HepG2 (cell line): Measurements from ENCODE around the gene DPCD. TPM values are rescaled to one million over a fixed set of nuclear protein-coding genes. Genes with fewer than 3 reads are reported as not detected.

Experiments
- ATAC-seq: fragments of 200-7000 bp; cut with Tn5 transposase; 3 replicates; pipeline ENCODE4 v1.9.1; 2020; ENCODE audit warnings: mild to moderate bottlenecking, moderate library complexity
- BruUV-seq: library from RNA; stranded (reverse); fragments of 400-500 nt; replicated peaks from 2 replicates; lab custom pipeline; 2021; lab: Mats Ljungman, UMichigan
- CTCF ChIA-PET: fragments of 300-600 bp; formaldehyde crosslinking; extraction: SDS; loops from one replicate; lab custom pipeline; 2021; ENCODE audit warnings: low total read pairs, inconsistent platforms, low intra/inter-chr PET ratio; lab: Yijun Ruan, JAX
- POLR2A ChIA-PET: fragments of 350-600 bp; sonication (Branson Sonifier 250); formaldehyde crosslinking; loops from one replicate; lab custom pipeline; 2020; ENCODE audit warnings: antibody characterized with exemption, inconsistent platforms; lab: Yijun Ruan, JAX
- DNase-seq: peaks from one replicate; pipeline ENCODE4 v3.0.0-alpha.2; 2015; ENCODE audit warnings: low spot score
- FAIRE-seq: peaks from 3 replicates; lab custom pipeline; 2011; peaks lifted over from hg19 to GRCh38; lab: Jason Lieb, UNC
- H2AFZ ChIP-seq: one replicate; pipeline ENCODE4 v1.6.1; 2011; ENCODE audit warnings: low read length, inconsistent platforms
- H3K27ac ChIP-seq: fragments of 300-600 bp; 3 replicates; pipeline ENCODE4 v1.8.0; 2011; ENCODE audit warnings: mixed run types, mild to moderate bottlenecking, mixed read lengths, low read length, inconsistent platforms; ENCODE audit not compliant: insufficient read depth; ENCODE audit errors: extremely low read length
- H3K27me3 ChIP-seq, 2 experiments: fragments of 200-600 bp in 1 of 2; 2 replicates in 1 of 2; 3 replicates in 1 of 2; pipeline versions ENCODE4 v1.6.0 to v1.8.0; 2011; ENCODE audit warnings: low read length in 2 of 2, mild to moderate bottlenecking in 2 of 2, moderate library complexity in 2 of 2, inconsistent platforms in 1 of 2; ENCODE audit not compliant: insufficient read depth in 2 of 2, control insufficient read depth in 1 of 2
- H3K36me3 ChIP-seq, 2 experiments: fragments of 200-600 bp in 1 of 2; replicated peaks in 1 of 2; 2 replicates in 1 of 2; 3 replicates in 1 of 2; pipeline versions ENCODE4 v1.5.1 to v1.8.0; 2011; ENCODE audit warnings: low read length in 2 of 2, inconsistent platforms in 1 of 2; ENCODE audit not compliant: insufficient read depth in 2 of 2, control insufficient read depth in 1 of 2
- H3K4me1 ChIP-seq: 2 replicates; pipeline ENCODE4 v1.5.1; 2012; ENCODE audit warnings: low read length, inconsistent platforms; ENCODE audit not compliant: insufficient read depth
- H3K4me2 ChIP-seq: 2 replicates; pipeline ENCODE4 v1.6.0; 2011; ENCODE audit warnings: low read depth, low read length, inconsistent platforms
- H3K4me3 ChIP-seq, 3 experiments: fragments of 200-600 bp in 1 of 3; sonication (generic), shearing (Covaris generic) in 1 of 3; replicated peaks in 1 of 3; 2 replicates each; pipeline ENCODE4 v1.5.1; 2011 to 2016; ENCODE audit warnings: low read length in 3 of 3, inconsistent platforms in 2 of 3, low read depth in 2 of 3, mild to moderate bottlenecking in 2 of 3, control low read depth in 1 of 3, mixed read lengths in 1 of 3; ENCODE audit not compliant: insufficient read depth in 1 of 3
- H3K79me2 ChIP-seq: one replicate; pipeline ENCODE4 v1.6.1; 2011; ENCODE audit warnings: low read length, inconsistent platforms; ENCODE audit not compliant: insufficient read depth
- H3K9ac ChIP-seq: 2 replicates; pipeline ENCODE4 v1.6.0; 2011; ENCODE audit warnings: mild to moderate bottlenecking, low read depth, low read length, inconsistent platforms; ENCODE audit not compliant: insufficient read depth
- H3K9me3 ChIP-seq: 2 replicates; pipeline ENCODE4 v1.5.1; 2012; ENCODE audit warnings: mild to moderate bottlenecking, low read length
- H4K20me1 ChIP-seq: 2 replicates; pipeline ENCODE4 v1.6.0; 2011; ENCODE audit warnings: inconsistent platforms, mild to moderate bottlenecking, low read length, moderate library complexity; ENCODE audit not compliant: insufficient read depth
- CREB1 ChIP-seq, 2 experiments: fragments of 450-650 bp in 1 of 2; IDR thresholded peaks; 2 replicates each; pipeline ENCODE4 v1.6.1; 2016 to 2017; ENCODE audit warnings: control low read depth in 1 of 2, mild to moderate bottlenecking in 1 of 2, missing compliant biosample characterization in 1 of 2, missing genetic modification characterization in 1 of 2
- FOSL1 ChIP-seq: sonication (generic); formaldehyde crosslinking; IDR thresholded peaks from 2 replicates; pipeline ENCODE4 v1.9.0; 2021; ENCODE audit warnings: missing genetic modification reagents, borderline replicate concordance
- KDM1A ChIP-seq: IDR thresholded peaks from 2 replicates; pipeline ENCODE4 v1.6.1; 2016; ENCODE audit warnings: missing compliant biosample characterization
- KDM6A ChIP-seq: IDR thresholded peaks from 2 replicates; pipeline ENCODE4 v1.6.1; 2016; ENCODE audit warnings: low read depth
- PITX1 ChIP-seq: sonication (generic); formaldehyde crosslinking; IDR thresholded peaks from 2 replicates; pipeline ENCODE4 v1.5.1; 2020; ENCODE audit warnings: mild to moderate bottlenecking, missing genetic modification reagents
- POLR2G ChIP-seq: fragments of 200-400 bp; formaldehyde crosslinking; IDR thresholded peaks from 2 replicates; pipeline ENCODE4 v1.6.1; 2018; ENCODE audit warnings: mild to moderate bottlenecking, low read depth, low read length, moderate library complexity
- RBFOX2 ChIP-seq: fragments of 200-400 bp; formaldehyde crosslinking; IDR thresholded peaks from 2 replicates; pipeline ENCODE4 v1.6.1; 2017; ENCODE audit warnings: low read depth, mild to moderate bottlenecking, low read length
- ZNF24 ChIP-seq: fragments of 450-650 bp; IDR thresholded peaks from 2 replicates; pipeline ENCODE4 v1.6.1; 2017; ENCODE audit warnings: antibody characterized with exemption, mild to moderate bottlenecking
- ZNF44 ChIP-seq: sonication (generic); formaldehyde crosslinking; IDR thresholded peaks from 2 replicates; pipeline ENCODE4 v1.5.1; 2020; ENCODE audit warnings: mild to moderate bottlenecking, missing genetic modification reagents
- ZNF570 ChIP-seq: sonication (generic); formaldehyde crosslinking; IDR thresholded peaks from 2 replicates; pipeline ENCODE4 v1.4.0; 2020; ENCODE audit warnings: mild to moderate bottlenecking, missing genetic modification reagents, borderline replicate concordance
- ZNF607 ChIP-seq: sonication (generic); formaldehyde crosslinking; IDR thresholded peaks from 2 replicates; pipeline ENCODE4 v1.5.1; 2020; ENCODE audit warnings: missing genetic modification reagents, mild to moderate bottlenecking, borderline replicate concordance
- ZNF841 ChIP-seq: sonication (generic); formaldehyde crosslinking; IDR thresholded peaks from 2 replicates; pipeline ENCODE4 v1.8.1; 2023; ENCODE audit warnings: missing genetic modification reagents, borderline replicate concordance
- WGBS: methylation state at CpG from one replicate; pipeline ENCODE4 v1.1.6; 2017; ENCODE audit warnings: low lambda C conversion rate; 5-methylcytosine and 5-hydroxymethylcytosine counted together
- in situ Hi-C: cut with HindIII; loops from 2 replicates; pipeline ENCODE4 v1.10.0; 2017; ENCODE audit warnings: low pct_unique_long_range_greater_than_20kb; ENCODE audit not compliant: extremely low pct_ligation_motif_present
- intact Hi-C: fragments of 100-400 bp; cut with micrococcal nuclease; formaldehyde crosslinking; loops from one replicate; pipeline ENCODE4 v1.10.0; 2022; ENCODE audit not compliant: unreplicated experiment
- polyA plus RNA-seq, 8 experiments: library from polyadenylated mRNA; depleted of rRNA in 3 of 8; stranded (reverse) in 7 of 8; unstranded in 1 of 8; fragments of >200 nt; fragmentation: Illumina TruSeq in 4 of 8; extraction: Trizol in 4 of 8; gene quantifications; 2 replicates each; pipeline versions ENCODE4 v1.2.1 to v1.2.3, GENCODE V29; 2011 to 2016; ENCODE audit warnings: low read depth in 4 of 8, missing spikeins in 1 of 8, mixed read lengths in 1 of 8; ENCODE audit not compliant: insufficient read depth in 1 of 8
- total RNA-seq, 5 experiments: library from RNA; depleted of rRNA; stranded (reverse); fragments of >200 nt; fragmentation: Illumina TruSeq; extraction: Trizol; gene quantifications; 2 replicates each; pipeline ENCODE4 v1.2.3, GENCODE V29; 2016; ENCODE audit warnings: low read depth in 1 of 5
- TF ChIP-seq, protein P1 (sequence below): sonication (generic); formaldehyde crosslinking; IDR thresholded peaks from one replicate; pipeline ENCODE4 v1.5.1; 2020; ENCODE audit warnings: mild to moderate bottlenecking, missing genetic modification reagents; ENCODE audit errors: not compliant biosample characterization
- TF ChIP-seq, protein P2 (sequence below): sonication (generic); formaldehyde crosslinking; IDR thresholded peaks from 2 replicates; pipeline ENCODE4 v1.4.0; 2020; ENCODE audit warnings: missing genetic modification reagents
- TF ChIP-seq, protein P3 (sequence below): sonication (generic); formaldehyde crosslinking; IDR thresholded peaks from 2 replicates; pipeline ENCODE4 v1.9.0; 2022; ENCODE audit warnings: low read depth, missing genetic modification reagents

Gene DPCD
- total and polyA plus RNA-seq, 2 of the 13 experiments (the other 11 are each of a cell fraction or from before 2014, with no cell fraction given) = 25.2 to 27.0 TPM

DNA sequence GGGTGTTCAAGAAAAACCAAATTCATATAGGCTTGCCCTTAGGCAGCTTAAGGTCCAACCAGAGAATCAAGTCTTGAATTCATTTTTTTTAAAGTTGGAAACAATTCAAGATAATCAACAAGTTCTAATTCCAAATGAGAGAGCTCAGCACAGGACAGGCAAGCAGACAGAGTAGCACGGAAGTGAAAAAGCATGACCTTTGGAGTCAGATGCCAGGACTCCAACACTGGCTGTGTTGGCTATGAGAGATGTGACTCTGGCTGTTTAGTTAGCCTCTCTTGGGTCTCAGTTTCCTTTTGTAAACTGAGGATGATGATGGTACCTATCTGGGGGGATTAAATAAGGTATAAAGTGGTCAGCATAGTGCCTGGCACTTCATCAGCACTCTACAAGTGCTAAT, 57.5 kb downstream of the DPCD start:
- Histone ChIP-seq H3K27me3 (no peaks in the 10 kb centered on the region), H4K20me1 (no peaks in the 10 kb centered on the region), H3K4me2 (no peak overlapping the region), H3K36me3 (peaks cover 2 to 25% of the 10 kb centered on the region in 2 experiments; a peak in 3 of 5 replicates), H3K79me2 (no peaks in the 10 kb centered on the region), H3K9ac (no peak overlapping the region), H3K27ac (no peak overlapping the region), H2AFZ (no peak overlapping the region), H3K4me1 (no peaks in the 10 kb centered on the region), H3K4me3 (no peak overlapping the region), H3K9me3 (no peaks in the 10 kb centered on the region)
- no TSS peak for BruUV-seq
- ATAC-seq = no peak
- no peak for DNase-seq
- intact Hi-C loops (no loop called here), in situ Hi-C loops (no loop called here)
- POLR2A ChIA-PET = no interaction called here
- 88% methylated on average over 1 of the region's 1 CpG for WGBS
- no peak for FAIRE-seq
- CTCF ChIA-PET = no interaction called here
- TF ChIP-seq PITX1 (CRISPR knock-in tag) (no peak), ZNF44 (CRISPR knock-in tag) (no peak), KDM6A (CRISPR knock-in tag) (no peak), KDM1A (no peak), FOSL1 (no peak), RBFOX2 (no peak), ZNF24 (no peak), ZNF570 (CRISPR knock-in tag) (no peak), POLR2G (no peak), CREB1 (IDR thresholded peaks at IDR 0.05) (no peak), CREB1 (CRISPR knock-in tag; IDR thresholded peaks at IDR 0.05) (no peak), ZNF607 (no peak), ZNF841 (CRISPR knock-in tag) (no peak)
- TF ChIP-seq, protein P1, sequence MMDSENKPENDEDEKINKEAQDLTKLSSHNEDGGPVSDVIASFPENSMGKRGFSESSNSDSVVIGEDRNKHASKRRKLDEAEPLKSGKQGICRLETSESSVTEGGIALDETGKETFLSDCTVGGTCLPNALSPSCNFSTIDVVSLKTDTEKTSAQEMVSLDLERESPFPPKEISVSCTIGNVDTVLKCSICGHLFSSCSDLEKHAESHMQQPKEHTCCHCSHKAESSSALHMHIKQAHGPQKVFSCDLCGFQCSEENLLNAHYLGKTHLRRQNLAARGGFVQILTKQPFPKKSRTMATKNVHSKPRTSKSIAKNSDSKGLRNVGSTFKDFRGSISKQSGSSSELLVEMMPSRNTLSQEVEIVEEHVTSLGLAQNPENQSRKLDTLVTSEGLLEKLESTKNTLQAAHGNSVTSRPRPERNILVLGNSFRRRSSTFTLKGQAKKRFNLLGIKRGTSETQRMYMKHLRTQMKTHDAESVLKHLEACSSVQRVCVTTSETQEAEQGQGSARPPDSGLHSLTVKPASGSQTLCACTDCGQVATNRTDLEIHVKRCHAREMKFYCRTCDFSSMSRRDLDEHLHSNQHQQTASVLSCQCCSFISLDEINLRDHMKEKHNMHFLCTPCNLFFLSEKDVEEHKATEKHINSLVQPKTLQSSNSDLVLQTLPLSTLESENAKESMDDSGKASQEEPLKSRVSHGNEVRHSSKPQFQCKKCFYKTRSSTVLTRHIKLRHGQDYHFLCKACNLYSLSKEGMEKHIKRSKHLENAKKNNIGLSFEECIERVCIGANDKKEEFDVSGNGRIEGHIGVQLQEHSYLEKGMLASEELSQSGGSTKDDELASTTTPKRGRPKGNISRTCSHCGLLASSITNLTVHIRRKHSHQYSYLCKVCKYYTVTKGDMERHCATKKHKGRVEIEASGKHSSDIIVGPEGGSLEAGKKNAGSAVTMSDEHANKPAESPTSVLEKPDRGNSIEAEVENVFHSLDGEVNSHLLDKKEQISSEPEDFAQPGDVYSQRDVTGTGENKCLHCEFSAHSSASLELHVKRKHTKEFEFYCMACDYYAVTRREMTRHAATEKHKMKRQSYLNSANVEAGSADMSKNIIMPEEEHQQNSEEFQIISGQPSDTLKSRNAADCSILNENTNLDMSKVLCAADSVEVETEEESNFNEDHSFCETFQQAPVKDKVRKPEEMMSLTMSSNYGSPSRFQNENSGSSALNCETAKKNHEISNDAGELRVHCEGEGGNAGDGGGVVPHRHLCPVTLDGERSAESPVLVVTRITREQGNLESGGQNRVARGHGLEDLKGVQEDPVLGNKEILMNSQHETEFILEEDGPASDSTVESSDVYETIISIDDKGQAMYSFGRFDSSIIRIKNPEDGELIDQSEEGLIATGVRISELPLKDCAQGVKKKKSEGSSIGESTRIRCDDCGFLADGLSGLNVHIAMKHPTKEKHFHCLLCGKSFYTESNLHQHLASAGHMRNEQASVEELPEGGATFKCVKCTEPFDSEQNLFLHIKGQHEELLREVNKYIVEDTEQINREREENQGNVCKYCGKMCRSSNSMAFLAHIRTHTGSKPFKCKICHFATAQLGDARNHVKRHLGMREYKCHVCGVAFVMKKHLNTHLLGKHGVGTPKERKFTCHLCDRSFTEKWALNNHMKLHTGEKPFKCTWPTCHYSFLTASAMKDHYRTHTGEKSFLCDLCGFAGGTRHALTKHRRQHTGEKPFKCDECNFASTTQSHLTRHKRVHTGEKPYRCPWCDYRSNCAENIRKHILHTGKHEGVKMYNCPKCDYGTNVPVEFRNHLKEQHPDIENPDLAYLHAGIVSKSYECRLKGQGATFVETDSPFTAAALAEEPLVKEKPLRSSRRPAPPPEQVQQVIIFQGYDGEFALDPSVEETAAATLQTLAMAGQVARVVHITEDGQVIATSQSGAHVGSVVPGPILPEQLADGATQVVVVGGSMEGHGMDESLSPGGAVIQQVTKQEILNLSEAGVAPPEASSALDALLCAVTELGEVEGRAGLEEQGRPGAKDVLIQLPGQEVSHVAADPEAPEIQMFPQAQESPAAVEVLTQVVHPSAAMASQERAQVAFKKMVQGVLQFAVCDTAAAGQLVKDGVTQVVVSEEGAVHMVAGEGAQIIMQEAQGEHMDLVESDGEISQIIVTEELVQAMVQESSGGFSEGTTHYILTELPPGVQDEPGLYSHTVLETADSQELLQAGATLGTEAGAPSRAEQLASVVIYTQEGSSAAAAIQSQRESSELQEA = no peak
- TF ChIP-seq, protein P2, sequence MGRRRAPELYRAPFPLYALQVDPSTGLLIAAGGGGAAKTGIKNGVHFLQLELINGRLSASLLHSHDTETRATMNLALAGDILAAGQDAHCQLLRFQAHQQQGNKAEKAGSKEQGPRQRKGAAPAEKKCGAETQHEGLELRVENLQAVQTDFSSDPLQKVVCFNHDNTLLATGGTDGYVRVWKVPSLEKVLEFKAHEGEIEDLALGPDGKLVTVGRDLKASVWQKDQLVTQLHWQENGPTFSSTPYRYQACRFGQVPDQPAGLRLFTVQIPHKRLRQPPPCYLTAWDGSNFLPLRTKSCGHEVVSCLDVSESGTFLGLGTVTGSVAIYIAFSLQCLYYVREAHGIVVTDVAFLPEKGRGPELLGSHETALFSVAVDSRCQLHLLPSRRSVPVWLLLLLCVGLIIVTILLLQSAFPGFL (CRISPR knock-in tag) = no peak
- TF ChIP-seq, protein P3, sequence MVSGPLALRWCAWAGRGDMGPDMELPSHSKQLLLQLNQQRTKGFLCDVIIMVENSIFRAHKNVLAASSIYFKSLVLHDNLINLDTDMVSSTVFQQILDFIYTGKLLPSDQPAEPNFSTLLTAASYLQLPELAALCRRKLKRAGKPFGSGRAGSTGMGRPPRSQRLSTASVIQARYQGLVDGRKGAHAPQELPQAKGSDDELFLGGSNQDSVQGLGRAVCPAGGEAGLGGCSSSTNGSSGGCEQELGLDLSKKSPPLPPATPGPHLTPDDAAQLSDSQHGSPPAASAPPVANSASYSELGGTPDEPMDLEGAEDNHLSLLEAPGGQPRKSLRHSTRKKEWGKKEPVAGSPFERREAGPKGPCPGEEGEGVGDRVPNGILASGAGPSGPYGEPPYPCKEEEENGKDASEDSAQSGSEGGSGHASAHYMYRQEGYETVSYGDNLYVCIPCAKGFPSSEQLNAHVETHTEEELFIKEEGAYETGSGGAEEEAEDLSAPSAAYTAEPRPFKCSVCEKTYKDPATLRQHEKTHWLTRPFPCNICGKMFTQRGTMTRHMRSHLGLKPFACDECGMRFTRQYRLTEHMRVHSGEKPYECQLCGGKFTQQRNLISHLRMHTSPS (CRISPR knock-in tag) = no peak
